HT-29 (cell line): ENCODE results near the gene BLMH. TPM values are rescaled to one million over a fixed set of nuclear protein-coding genes. Genes with fewer than 3 reads are reported as not detected.
"Not testable (repeated sequence)": the region's sequence is repeated elsewhere in the genome, so short reads cannot be mapped to it uniquely, and the experiment has no call there.

Experiments used
- DNase-seq: peaks from one replicate; pipeline ENCODE4 v3.0.0-alpha.2; 2015; ENCODE audit warnings: low spot score
- total RNA-seq: library from RNA; depleted of rRNA; stranded (reverse); fragments of >200 nt; shearing (Covaris generic); gene quantifications from 2 replicates; pipeline ENCODE4 v1.2.3, GENCODE V29; 2014

The BLMH gene
- total RNA-seq, 1 experiment from 2014 or later, result 1.8 TPM

GRCh38 chr17:30249460-30249859 lies 42.3 kb downstream of the BLMH start:
- DNase-seq, result no peak

DNA sequence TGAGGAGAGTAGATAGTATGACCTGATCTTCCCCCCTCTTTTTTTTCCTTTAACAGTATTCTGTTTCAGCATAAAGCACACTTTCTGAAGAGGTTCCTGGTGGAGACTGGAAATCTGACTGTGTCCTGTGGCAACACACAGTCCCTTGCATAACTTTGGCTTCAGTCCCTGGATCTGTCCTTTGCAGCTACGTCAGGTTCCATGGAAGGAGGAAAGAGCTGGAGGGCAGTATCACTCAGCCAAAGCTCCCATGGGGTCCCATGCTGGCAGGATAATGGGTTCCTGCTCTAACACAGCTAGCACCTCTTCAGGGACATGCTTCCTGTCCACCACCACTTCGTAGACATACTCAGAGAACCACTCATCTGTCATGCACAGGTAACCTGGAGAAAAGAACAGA lies 43.0 kb downstream of the BLMH start:
- DNase-seq, result no peak

- DNase-seq, result no peak
Measured at GRCh38 chr17:30246460-30246859, 45.3 kb downstream of the BLMH start.

GRCh38 chr17:30244853-30245385 lies 46.8 kb downstream of the BLMH start:
- no peak for DNase-seq

GRCh38 chr17:30243568-30243967 lies 48.2 kb downstream of the BLMH start:
- no peak for DNase-seq

DNA sequence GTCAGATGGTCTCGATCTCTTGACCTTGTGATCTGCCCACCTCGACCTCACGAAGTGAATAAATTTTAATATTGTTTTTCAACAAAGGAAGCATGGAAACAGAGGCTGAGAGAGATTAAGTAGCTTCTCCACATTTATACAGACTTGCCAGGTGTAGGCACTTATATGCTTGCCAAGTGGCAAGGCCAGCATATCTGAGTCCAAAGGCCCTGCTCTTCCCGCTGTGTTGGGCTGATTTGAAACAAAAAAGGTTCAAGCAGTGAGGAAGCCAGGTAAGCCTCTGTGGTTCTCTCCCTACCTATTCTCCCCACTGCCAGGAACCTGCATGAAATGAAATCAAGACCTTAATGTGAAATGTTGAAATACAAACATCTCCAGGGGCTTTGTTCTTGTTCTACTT lies 48.7 kb downstream of the BLMH start:
- DNase-seq, result no peak

DNA sequence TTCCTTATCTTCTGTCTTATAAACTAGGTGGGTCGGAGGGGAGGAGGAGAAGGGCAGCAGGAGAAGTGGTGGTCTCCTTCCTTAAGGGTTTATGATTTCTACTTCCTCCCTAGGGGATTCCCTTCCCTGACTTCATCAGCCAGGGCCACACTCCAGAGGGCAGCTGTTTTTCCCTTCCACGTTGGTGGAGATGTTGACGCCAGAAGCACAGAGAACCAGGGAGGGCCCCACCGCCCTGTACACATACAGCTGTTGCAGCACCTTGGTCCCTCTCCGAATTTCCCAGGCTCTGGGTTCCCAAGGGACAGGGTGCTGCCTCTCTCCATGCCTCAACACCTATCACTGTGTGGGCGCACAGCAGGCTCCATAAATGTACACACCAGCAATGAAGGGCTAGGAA lies 50.7 kb downstream of the BLMH start:
- DNase-seq, result no peak

- no peak for DNase-seq
Measured at GRCh38 chr17:30240177-30240576, 51.6 kb downstream of the BLMH start.

- no peak for DNase-seq
Measured at GRCh38 chr17:30239089-30239462, 52.7 kb downstream of the BLMH start.

DNA sequence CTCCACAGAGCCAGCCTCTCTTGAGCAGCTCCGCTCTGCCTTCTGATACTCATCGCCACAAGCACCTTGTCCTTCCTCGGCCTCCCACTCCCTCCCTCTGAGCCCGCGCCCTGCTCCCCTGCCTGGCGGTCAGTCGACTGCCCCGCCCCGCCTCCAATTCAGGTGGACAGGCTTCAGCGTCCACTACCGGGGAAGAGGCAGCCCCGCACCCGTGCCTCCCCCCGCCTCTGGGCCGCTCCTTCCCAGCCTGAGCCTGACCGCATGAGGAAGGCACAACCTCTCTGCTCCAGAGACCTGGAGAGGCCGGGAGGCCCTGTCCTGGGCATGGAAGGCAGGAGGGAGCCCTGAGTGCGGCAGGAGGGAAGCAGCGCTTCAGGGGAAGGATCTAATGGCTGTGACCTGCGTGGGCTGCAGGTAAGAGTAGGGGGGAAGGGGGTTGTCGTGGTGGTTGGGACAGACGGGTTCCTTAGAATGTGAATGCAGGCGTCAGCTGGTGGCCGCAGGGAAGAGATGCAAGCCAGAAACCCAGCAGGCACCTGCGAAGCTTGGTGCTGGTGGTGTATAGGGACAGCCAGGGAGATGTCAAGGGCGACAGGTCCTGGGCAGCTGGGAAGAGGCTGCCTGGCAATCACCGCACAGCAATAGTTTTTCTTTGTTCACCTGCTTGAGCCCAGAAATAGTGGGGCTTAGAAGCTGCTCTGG lies 53.2 kb downstream of the BLMH start:
- DNase-seq, result no peak

- no peak for DNase-seq
Measured at GRCh38 chr17:30238003-30238344, 53.8 kb downstream of the BLMH start.

GRCh38 chr17:30237296-30238002 lies 54.3 kb downstream of the BLMH start:
- DNase-seq, result no peak

GRCh38 chr17:30236766-30237165 lies 55.0 kb downstream of the BLMH start:
- peak; percentile 49 for DNase-seq

DNA sequence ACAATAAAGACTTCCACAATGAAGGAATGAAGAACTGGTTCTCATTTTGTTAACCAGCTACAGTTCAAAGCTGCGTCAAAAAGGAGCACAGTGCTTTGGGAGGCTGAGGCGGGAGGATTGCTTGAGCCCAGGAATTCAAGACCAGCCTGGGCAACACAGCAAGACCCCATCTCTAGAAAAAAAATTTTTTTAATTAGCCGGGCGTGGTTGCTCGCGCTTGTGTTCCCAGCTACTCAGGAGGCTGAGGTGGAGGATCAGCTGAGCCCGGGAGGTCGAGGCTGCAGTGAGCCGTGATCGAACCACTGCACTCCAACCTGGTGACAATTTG lies 55.5 kb downstream of the BLMH start:
- no peak for DNase-seq

- DNase-seq, result peak; percentile 9
Measured at GRCh38 chr17:30235386-30236296, 56.1 kb downstream of the BLMH start, which contains the start of gene SLC6A4. Gene SLC6A4, minus strand, starts transcription at chr17:30235697. Its CDS starts 13,739 bp downstream, at chr17:30221958.

GRCh38 chr17:30234964-30235363 lies 56.8 kb downstream of the BLMH start:
- no peak for DNase-seq

DNA sequence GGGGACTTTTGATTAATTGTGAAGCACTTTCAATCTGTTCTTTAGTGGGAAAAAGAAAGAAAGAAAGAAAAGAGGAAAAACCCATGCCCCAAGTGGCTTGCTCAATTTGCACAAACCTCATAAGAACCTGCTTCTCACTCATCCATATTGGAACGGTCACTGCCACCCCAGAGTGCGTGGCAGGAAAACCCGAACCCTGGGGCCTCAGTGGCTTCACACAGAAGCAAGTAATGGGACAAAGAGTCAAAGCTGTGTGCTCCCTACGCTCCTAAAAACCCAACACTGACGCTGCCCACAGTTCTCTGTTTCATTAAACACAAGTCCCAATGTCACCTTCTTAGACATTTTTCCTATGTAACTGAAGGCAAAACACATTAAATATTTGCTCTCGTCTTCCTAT lies 57.4 kb downstream of the BLMH start:
- DNase-seq, result no peak

- no peak for DNase-seq
Measured at GRCh38 chr17:30232824-30233427, 58.8 kb downstream of the BLMH start.

GRCh38 chr17:30232015-30232823 lies 59.5 kb downstream of the BLMH start:
- DNase-seq, result no peak

DNA sequence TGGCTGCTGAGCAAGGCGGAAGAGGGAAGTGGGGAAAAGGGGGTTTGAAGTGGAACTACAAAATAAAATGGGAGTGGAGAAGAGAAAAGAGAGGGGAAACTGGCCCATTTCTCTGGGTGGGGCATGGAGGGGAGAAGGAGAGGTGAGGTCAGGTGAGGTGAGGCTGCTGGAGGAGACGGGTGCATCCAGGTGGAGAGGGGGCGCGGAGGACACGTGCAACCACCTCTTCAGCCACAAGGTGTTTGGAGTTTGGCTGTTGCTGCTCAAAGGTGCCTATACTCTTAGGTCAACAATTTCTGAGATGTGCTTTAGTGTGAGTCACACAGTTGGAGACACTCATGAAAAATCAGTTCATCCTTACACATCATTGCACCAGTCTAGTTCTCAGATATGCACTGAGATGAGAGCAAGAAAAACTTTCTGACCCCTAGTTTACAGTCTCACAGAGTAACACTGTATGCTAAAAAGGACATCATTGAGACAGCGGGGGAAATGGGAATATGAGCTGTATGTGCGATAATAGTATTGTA lies 61.1 kb downstream of the BLMH start:
- DNase-seq, result no peak

- DNase-seq, result not testable (repeated sequence)
Measured at GRCh38 chr17:30230009-30230408, 61.7 kb downstream of the BLMH start.
